HG03558 (cell line): ENCODE data around the gene DAB2.
"Not testable (repeated sequence)": the region's sequence is repeated elsewhere in the genome, so short reads cannot be mapped to it uniquely, and the experiment has no call there.

Source experiments
- ATAC-seq: cut with Tn5 transposase; IDR thresholded peaks from one replicate; pipeline ENCODE4 v1.9.1; 2021; ENCODE audit warnings: moderate number of reproducible peaks; ENCODE audit not compliant: unreplicated experiment; ENCODE audit errors: extremely low read depth

The DAB2 gene

DNA sequence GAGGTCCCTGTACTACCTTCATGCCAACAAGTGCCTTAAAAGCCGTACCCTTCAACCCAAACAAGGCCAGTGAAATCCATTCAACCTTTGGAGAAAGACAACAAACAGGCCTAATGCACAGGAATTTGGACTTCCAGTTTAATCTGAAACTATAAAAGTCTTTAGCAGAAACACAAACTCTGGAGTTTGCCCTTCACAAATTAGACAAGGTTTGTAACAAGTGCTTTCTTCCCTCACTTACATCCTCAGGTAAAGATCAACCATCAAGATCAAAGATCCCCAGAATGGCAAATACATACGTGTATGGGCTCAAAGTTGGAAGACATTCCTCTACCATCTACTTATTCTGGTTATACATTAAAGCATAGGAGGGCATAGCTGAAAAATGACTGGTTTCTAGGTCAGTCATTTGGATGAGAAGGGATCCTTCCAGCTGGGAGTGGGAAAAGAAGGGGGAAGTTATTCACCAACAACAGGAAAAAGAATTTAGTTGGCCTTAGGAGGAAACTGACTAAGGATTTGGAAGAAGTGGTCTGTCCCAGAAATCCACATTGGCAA is 2.0 kb downstream of the DAB2 start:
- ATAC-seq: no peak

DNA sequence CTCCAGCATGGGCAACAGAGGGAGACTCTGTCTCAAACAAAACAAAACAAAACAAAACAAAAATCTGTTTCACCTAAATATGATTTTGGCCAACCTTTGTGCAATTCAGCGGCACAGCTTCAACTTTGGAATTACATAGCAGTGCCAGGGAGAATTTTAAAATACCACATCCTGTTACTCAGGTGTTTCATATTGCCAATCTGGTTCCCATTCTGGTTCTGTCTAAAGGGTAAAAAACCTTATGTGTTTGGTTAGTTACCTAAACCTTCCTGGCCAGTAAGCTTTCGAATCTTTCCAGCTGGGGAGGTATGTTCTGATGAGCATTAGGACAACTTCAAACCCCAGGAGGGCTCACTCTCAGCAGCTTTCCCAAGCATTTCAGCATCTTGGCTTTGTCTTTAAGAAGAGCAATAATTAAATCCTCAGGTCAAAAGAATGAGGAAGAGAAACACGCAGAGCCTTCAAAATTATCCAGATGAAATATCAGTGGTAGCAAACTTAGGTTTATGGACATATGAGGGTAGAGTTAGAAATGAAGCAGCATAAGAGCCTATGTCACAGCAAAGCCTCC is 2.7 kb downstream of the DAB2 start:
- no peak for ATAC-seq

DNA sequence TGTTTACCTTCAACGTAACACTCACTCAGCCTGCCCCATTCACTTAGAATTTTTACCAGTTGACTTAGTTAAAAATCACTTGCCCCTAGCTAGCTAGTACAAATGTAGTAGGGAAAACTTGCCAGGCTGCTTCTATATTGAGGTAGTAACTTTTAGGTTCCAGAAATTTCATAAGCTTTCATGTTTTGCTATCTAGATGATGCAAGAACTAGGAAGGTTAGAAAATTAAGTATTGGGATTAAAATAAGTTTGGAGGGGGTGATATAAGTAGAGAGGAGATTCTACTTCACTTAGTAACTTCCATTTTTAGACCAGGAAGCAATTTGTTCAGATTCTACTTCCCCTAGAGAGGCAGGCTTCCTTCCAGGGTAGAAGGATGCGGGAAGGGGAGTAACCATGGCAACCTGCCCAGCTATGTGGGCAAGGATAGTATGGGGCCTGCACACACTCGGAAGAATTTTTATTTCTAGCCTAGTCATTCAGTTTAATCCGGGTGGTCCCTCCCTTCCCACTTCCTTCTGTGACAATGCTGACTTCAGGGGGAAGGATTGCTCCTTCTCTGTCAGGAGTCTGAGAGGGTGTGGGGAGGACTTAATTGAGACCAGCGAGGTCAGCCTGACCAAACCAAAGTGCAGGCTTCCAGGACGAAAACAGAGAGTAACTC is 4.2 kb downstream of the DAB2 start:
- ATAC-seq: no peak

DNA sequence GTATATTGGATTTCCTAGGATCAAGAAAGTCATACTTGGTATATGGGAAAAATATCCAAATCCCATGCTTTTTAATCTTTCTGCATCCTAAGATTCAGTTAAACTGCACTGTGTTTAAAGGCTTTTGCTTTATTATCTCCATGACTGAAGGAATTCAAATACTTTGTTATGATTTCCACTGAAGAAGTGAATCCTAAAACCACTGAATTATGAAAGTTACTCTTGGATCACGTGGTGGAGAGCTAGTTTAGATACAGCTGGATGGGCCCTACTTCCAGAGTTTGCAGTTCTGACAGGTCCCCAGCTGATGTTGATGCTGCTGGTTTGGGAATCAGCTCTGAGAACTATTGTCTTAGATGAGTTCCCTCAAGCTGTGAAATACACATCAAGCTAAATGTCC is 5.0 kb downstream of the DAB2 start:
- ATAC-seq: no peak

DNA sequence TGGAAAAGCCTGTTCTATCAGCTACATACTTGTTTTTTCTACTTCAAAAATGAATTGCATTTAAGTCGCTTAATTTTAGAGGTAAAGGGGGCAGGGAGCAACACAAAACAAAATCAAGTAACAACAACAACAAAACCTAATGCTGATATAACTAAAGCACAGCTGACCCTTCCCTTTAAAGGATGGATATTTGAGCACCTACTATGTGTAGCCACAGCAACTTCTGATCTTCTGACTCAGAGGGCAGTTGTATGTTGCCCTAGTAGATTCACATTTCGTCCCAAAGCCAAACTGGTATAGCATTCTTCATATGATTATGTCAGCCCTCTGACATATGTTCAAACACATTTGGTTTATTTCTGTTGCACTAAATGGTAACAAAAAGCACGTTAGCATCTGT is 6.8 kb downstream of the DAB2 start:
- ATAC-seq: no peak

- no peak for ATAC-seq
These were observed 9.6 kb downstream of the DAB2 start for GRCh38 chr5:39415201-39415600.

GRCh38 chr5:39414426-39414825 is 10.4 kb downstream of the DAB2 start:
- no peak for ATAC-seq

- no peak for ATAC-seq
These were observed 11.0 kb downstream of the DAB2 start for GRCh38 chr5:39413771-39414170.

- ATAC-seq: no peak
These were observed 11.9 kb downstream of the DAB2 start for GRCh38 chr5:39412721-39413394.

GRCh38 chr5:39411985-39412384 is 12.8 kb downstream of the DAB2 start:
- ATAC-seq: no peak

DNA sequence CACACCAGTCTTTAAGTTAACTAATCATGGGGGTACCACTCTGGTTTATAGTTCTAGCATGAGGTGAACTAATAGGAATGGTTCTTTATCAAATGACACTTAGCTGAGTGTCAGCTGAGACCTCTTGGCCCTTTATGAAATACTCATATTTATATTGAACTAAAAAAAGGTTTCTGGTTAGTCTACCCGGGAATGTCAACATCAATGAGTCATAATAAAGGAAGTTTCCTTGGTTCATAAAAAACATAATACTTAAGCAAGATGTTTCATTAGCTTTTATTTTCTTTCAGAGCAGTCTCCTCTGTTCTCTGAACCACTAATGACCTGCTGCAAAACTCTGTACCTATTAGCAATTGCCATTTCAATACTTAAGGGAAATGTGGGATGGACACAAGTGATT is 13.7 kb downstream of the DAB2 start:
- no peak for ATAC-seq

DNA sequence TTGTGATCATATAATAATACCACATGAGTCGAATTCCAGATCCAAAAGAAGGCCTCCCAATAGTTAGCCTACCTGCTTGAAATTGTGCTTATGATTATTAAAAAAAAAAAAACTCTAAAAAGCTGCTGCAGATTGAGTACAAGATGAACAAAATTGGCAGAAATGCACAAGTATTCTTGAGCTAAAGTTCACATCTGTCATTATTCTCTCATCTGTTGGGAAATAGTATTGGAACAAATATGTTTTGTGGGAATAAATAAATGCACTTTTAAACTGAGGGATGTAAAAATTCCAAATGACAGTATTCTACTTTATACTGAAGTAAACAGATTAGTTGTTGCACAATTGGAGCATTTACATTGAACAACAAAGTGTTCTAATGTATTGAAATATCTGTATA is 15.7 kb downstream of the DAB2 start:
- ATAC-seq: no peak

GRCh38 chr5:39405083-39405843 is 19.5 kb downstream of the DAB2 start:
- ATAC-seq: no peak

- ATAC-seq: not testable (repeated sequence)
These were observed 21.0 kb downstream of the DAB2 start for GRCh38 chr5:39403761-39404160.

DNA sequence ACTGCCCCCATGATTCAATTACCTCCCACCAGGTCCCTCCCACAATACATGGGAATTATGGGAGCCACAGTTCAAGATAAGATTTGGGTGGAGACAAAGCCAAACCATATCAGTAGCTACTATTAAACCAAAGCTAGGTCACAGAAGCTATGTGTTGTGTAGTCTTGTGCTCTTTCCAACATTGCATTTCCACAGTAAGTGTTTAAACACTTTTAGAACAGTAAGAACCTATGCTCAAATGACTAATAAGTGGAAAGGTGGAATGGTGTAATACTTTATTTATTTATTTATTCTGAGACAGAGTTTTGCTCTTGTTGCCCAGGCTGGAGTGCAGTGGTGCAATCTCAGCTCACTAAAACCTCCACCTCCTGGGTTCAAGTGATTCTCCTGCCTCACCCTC is 22.6 kb downstream of the DAB2 start:
- not testable (repeated sequence) for ATAC-seq

GRCh38 chr5:39400713-39401578 is 23.8 kb downstream of the DAB2 start:
- no peak for ATAC-seq

GRCh38 chr5:39399135-39400036 is 25.4 kb downstream of the DAB2 start:
- ATAC-seq: no peak

DNA sequence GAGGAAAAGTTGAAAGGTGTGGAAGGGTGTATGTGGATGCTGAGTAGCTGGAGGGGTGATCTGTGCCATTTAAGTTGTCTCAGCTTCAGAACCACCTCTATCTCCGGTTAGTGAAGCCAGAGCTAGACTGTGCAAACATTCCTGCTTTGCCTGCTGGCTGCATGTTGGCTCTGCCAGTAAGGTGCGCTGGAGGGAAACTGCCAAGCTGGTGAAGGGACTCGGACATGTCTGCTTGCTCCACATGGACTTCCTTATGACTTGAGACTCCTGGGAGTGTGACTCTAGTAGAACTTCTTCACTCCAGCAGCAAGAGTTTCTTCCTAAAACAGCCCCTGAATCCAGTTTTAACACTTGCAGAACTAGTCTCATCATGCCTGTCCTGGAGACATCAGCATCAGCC is 27.9 kb downstream of the DAB2 start:
- ATAC-seq: no peak

- ATAC-seq: no peak
These were observed 29.3 kb downstream of the DAB2 start for GRCh38 chr5:39395521-39395920.
